Trophoblast cell (in vitro differentiated cells and primary cell): ENCODE measurements around the gene MYH15.

Source experiments
- DNase-seq, 2 donors: peaks; one replicate each; pipeline ENCODE4 v3.0.0-alpha.2; 2016
- H2AFZ ChIP-seq: 2 replicates; pipeline ENCODE4 v1.6.1; 2013; ENCODE audit warnings: low read length, moderate library complexity, mild to moderate bottlenecking; ENCODE audit not compliant: insufficient read depth, poor library complexity
- H2AK5ac ChIP-seq: 2 replicates; pipeline ENCODE4 v1.6.1; 2013; ENCODE audit warnings: mild to moderate bottlenecking, low read length
- H2BK120ac ChIP-seq: 2 replicates; pipeline ENCODE4 v1.6.1; 2013; ENCODE audit warnings: low read length, mild to moderate bottlenecking, moderate library complexity; ENCODE audit not compliant: insufficient read depth, poor library complexity
- H2BK12ac ChIP-seq: 2 replicates; pipeline ENCODE4 v1.6.1; 2013; ENCODE audit warnings: mild to moderate bottlenecking, low read length, moderate library complexity
- H2BK5ac ChIP-seq: 2 replicates; pipeline ENCODE4 v1.6.1; 2013; ENCODE audit warnings: low read length, low read depth, moderate library complexity, mild to moderate bottlenecking; ENCODE audit not compliant: poor library complexity
- H3K14ac ChIP-seq: 2 replicates; pipeline ENCODE4 v1.6.1; 2013; ENCODE audit warnings: mild to moderate bottlenecking, low read length
- H3K18ac ChIP-seq: 2 replicates; pipeline ENCODE4 v1.6.1; 2013; ENCODE audit warnings: mild to moderate bottlenecking, low read length
- H3K23ac ChIP-seq: 2 replicates; pipeline ENCODE4 v1.6.1; 2013; ENCODE audit warnings: low read length
- H3K27ac ChIP-seq: 2 replicates; pipeline ENCODE4 v1.5.1; 2013; ENCODE audit warnings: low read depth, mild to moderate bottlenecking, inconsistent platforms, low read length, moderate library complexity
- H3K27me3 ChIP-seq: 2 replicates; pipeline ENCODE4 v1.6.1; 2013; ENCODE audit warnings: inconsistent platforms, mild to moderate bottlenecking, low read length, moderate library complexity; ENCODE audit not compliant: insufficient read depth
- H3K36me3 ChIP-seq, 2 experiments: 1 replicate in 1 of 2; 2 replicates in 1 of 2; pipeline ENCODE4 v1.6.1; 2013; ENCODE audit warnings: low read length in 2 of 2, mild to moderate bottlenecking in 2 of 2, moderate library complexity in 1 of 2; ENCODE audit not compliant: insufficient read depth in 2 of 2, control insufficient read depth in 1 of 2
- H3K4ac ChIP-seq: 2 replicates; pipeline ENCODE4 v1.6.1; 2013; ENCODE audit warnings: low read depth, mild to moderate bottlenecking, low read length, moderate library complexity
- H3K4me1 ChIP-seq, 2 experiments: 1 replicate in 1 of 2; 2 replicates in 1 of 2; pipeline ENCODE4 v1.6.1; 2013; ENCODE audit warnings: low read length in 2 of 2, mild to moderate bottlenecking in 2 of 2, moderate library complexity in 1 of 2; ENCODE audit not compliant: insufficient read depth in 2 of 2, control insufficient read depth in 1 of 2
- H3K4me2 ChIP-seq: 2 replicates; pipeline ENCODE4 v1.6.1; 2013; ENCODE audit warnings: inconsistent platforms, mild to moderate bottlenecking, low read length, moderate library complexity
- H3K4me3 ChIP-seq: 2 replicates; pipeline ENCODE4 v1.5.1; 2013; ENCODE audit warnings: mild to moderate bottlenecking, low read depth, low read length, inconsistent platforms
- H3K79me1 ChIP-seq: one replicate; pipeline ENCODE4 v1.6.1; 2013; ENCODE audit warnings: low read length
- H3K79me2 ChIP-seq: 2 replicates; pipeline ENCODE4 v1.6.1; 2013; ENCODE audit warnings: low read length, mild to moderate bottlenecking; ENCODE audit not compliant: control insufficient read depth, insufficient read depth, poor library complexity
- H3K9ac ChIP-seq: 2 replicates; pipeline ENCODE4 v1.6.1; 2013; ENCODE audit warnings: mild to moderate bottlenecking, low read length
- H3K9me3 ChIP-seq: 2 replicates; pipeline ENCODE4 v1.6.1; 2013; ENCODE audit warnings: low read depth, mild to moderate bottlenecking, control low read depth, inconsistent platforms, low read length; ENCODE audit not compliant: insufficient read depth
- H4K12ac ChIP-seq: 2 replicates; pipeline ENCODE4 v1.6.1; 2013; ENCODE audit warnings: low read depth, mild to moderate bottlenecking, low read length, moderate library complexity
- H4K8ac ChIP-seq: 2 replicates; pipeline ENCODE4 v1.6.1; 2013; ENCODE audit warnings: low read depth, mild to moderate bottlenecking, low read length, moderate library complexity
- H4K91ac ChIP-seq: one replicate; pipeline ENCODE4 v1.6.1; 2013; ENCODE audit warnings: low read depth, mild to moderate bottlenecking, low read length, moderate library complexity
- WGBS: extraction: QIAGEN DNeasy Blood & Tissue Kit; methylation state at CpG from one replicate; pipeline ENCODE4 v1.1.7; 2013; ENCODE audit warnings: missing lambda C conversion rate; ENCODE audit not compliant: insufficient read length, insufficient coverage; ENCODE audit errors: extremely low coverage; 5-methylcytosine and 5-hydroxymethylcytosine counted together

Gene MYH15

DNA sequence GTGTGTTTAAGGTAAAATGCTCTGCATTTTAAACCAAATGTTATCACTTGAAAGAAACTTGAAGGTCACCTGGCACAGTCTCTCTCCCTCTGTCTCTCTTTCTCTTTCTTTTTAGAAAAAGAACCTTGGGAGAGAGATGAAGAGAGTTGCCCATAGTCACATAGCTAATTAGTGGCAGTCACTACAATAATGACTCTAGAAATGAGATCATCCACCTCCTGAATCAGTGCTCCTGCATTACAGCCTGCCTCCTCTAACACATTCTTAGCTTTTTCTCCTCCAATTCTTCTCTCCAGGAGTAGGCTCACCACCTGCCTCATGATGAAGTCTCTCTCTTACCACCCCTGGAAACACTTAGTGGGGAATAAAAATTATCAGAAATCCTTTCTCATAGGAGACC lies 2.5 kb downstream of the MYH15 start:
- Histone ChIP-seq H3K4me2 (no peak overlapping the region), H3K36me3 (no peaks in the 10 kb centered on the region), H2AK5ac (no peak overlapping the region), H3K79me1 (peaks cover 2% of the 10 kb centered on the region), H3K9me3 (no peaks in the 10 kb centered on the region), H2BK120ac (no peak overlapping the region), H4K8ac (no peak overlapping the region), H3K23ac (no peak overlapping the region), H3K4me3 (no peak overlapping the region), H2AFZ (no peak overlapping the region), H4K91ac (no peak overlapping the region), H2BK5ac (no peak overlapping the region), H3K9ac (no peak overlapping the region), H3K18ac (no peak overlapping the region), H3K14ac (no peak overlapping the region), H3K4me1 (peaks cover 3 to 5% of the 10 kb centered on the region in 2 experiments), H3K79me2 (no peaks in the 10 kb centered on the region), H4K12ac (no peak overlapping the region), H3K27me3 (no peaks in the 10 kb centered on the region), H2BK12ac (no peak overlapping the region), H3K4ac (no peak overlapping the region), H3K27ac (no peak overlapping the region)
- no peak for DNase-seq

DNA sequence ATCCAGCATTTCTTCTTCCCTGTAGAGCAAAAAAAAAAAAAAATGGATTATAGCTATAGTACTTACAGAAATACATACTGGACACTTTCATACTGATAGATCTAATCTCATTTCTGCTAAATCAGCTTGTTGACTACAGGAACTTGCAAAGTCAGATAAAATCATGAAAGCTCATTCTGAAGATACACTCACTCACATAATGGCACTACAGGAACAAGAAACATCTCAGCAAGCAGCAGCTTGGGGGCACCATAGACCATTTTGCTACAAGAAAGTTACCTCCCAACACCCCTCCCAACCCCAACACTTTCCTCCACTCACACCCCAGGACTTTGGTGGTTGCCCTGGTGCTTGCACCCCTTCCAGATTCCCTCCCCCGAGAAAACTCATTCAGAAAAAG lies 4.6 kb downstream of the MYH15 start:
- H3K4me3 ChIP-seq, result no peak overlapping the region
- H2BK12ac ChIP-seq, result no peak overlapping the region
- no peak overlapping the region for H3K23ac ChIP-seq
- no peak for DNase-seq
- no peak overlapping the region for H3K27ac ChIP-seq
- H4K8ac ChIP-seq, result no peak overlapping the region
- H2AK5ac ChIP-seq, result no peak overlapping the region
- H3K4ac ChIP-seq, result no peak overlapping the region
- no peaks in the 10 kb centered on the region for H3K27me3 ChIP-seq
- no peaks in the 10 kb centered on the region for H3K9me3 ChIP-seq
- no peaks in the 10 kb centered on the region for H3K36me3 ChIP-seq
- no peak overlapping the region for H2BK5ac ChIP-seq
- H3K18ac ChIP-seq, result no peak overlapping the region
- H3K79me2 ChIP-seq, result no peaks in the 10 kb centered on the region
- H3K14ac ChIP-seq, result no peak overlapping the region
- H3K4me2 ChIP-seq, result no peak overlapping the region
- H2AFZ ChIP-seq, result no peak overlapping the region
- H2BK120ac ChIP-seq, result no peak overlapping the region
- H3K4me1 ChIP-seq, result peaks cover 3 to 5% of the 10 kb centered on the region in 2 experiments
- H3K9ac ChIP-seq, result no peak overlapping the region
- no CpG with 5 or more reads among the region's 1 CpG for WGBS
- H4K12ac ChIP-seq, result no peak overlapping the region
- no peak overlapping the region for H4K91ac ChIP-seq
- H3K79me1 ChIP-seq, result peaks cover 2% of the 10 kb centered on the region

DNA sequence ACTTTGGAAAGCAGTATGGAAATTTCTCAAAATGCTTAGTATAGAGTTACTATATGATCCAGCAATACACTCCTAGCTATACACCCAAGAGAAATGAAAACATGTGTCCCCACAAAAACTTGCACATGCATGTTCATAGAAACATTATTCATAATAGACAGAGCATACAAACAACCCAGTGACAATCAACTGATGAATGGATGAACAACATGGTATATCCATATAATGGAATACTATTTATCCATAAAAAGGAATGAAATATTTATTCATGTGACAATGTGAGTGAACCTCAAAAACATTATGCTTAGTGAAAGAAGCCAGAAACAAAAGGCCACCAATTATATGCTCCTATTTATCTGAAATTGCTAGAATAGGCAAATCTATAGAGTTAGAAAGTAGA lies 6.7 kb downstream of the MYH15 start:
- Histone ChIP-seq H3K27ac (no peak overlapping the region), H3K4me2 (no peak overlapping the region), H2AFZ (no peak overlapping the region), H3K4me3 (no peak overlapping the region), H3K18ac (no peak overlapping the region), H3K9ac (no peak overlapping the region), H2BK12ac (no peak overlapping the region), H2BK120ac (no peak overlapping the region), H3K36me3 (no peaks in the 10 kb centered on the region), H4K8ac (no peak overlapping the region), H4K91ac (no peak overlapping the region), H3K9me3 (no peaks in the 10 kb centered on the region), H3K4me1 (no peaks in the 10 kb centered on the region), H4K12ac (no peak overlapping the region), H3K79me2 (no peaks in the 10 kb centered on the region), H3K79me1 (no peaks in the 10 kb centered on the region), H3K14ac (no peak overlapping the region), H2AK5ac (no peak overlapping the region), H2BK5ac (no peak overlapping the region), H3K27me3 (no peaks in the 10 kb centered on the region), H3K4ac (no peak overlapping the region), H3K23ac (no peak overlapping the region)
- no peak for DNase-seq

GRCh38 chr3:108501535-108501934 lies 8.9 kb downstream of the MYH15 start:
- no peak overlapping the region for H3K27ac ChIP-seq
- no peaks in the 10 kb centered on the region for H3K79me1 ChIP-seq
- DNase-seq, result peak in 1 of 2 donors; percentile 29
- H3K9me3 ChIP-seq, result no peaks in the 10 kb centered on the region
- H3K27me3 ChIP-seq, result no peaks in the 10 kb centered on the region
- H3K4me3 ChIP-seq, result no peak overlapping the region
- no peak overlapping the region for H3K23ac ChIP-seq
- no peak overlapping the region for H3K18ac ChIP-seq
- H3K36me3 ChIP-seq, result no peaks in the 10 kb centered on the region
- no peaks in the 10 kb centered on the region for H3K4me1 ChIP-seq
- no peak overlapping the region for H2BK5ac ChIP-seq
- H3K9ac ChIP-seq, result no peak overlapping the region
- H3K14ac ChIP-seq, result no peak overlapping the region
- H4K12ac ChIP-seq, result no peak overlapping the region
- no peak overlapping the region for H4K8ac ChIP-seq
- H2BK12ac ChIP-seq, result no peak overlapping the region
- no peak overlapping the region for H4K91ac ChIP-seq
- H3K4me2 ChIP-seq, result no peak overlapping the region
- H3K79me2 ChIP-seq, result no peaks in the 10 kb centered on the region
- no peak overlapping the region for H2AK5ac ChIP-seq
- no peak overlapping the region for H3K4ac ChIP-seq
- H2AFZ ChIP-seq, result no peak overlapping the region
- no peak overlapping the region for H2BK120ac ChIP-seq
- WGBS, result no CpG with 5 or more reads among the region's 5 CpGs

- Histone ChIP-seq H3K4me2 (no peak overlapping the region), H2BK5ac (no peak overlapping the region), H3K79me1 (no peaks in the 10 kb centered on the region), H2AK5ac (no peak overlapping the region), H3K36me3 (no peaks in the 10 kb centered on the region), H3K4ac (no peak overlapping the region), H2AFZ (no peak overlapping the region), H3K27me3 (no peaks in the 10 kb centered on the region), H3K27ac (no peak overlapping the region), H4K8ac (no peak overlapping the region), H3K18ac (no peak overlapping the region), H3K79me2 (no peaks in the 10 kb centered on the region), H2BK120ac (no peak overlapping the region), H3K9me3 (no peaks in the 10 kb centered on the region), H2BK12ac (no peak overlapping the region), H3K9ac (no peak overlapping the region), H3K4me1 (no peaks in the 10 kb centered on the region), H4K12ac (no peak overlapping the region), H3K14ac (no peak overlapping the region), H4K91ac (no peak overlapping the region), H3K4me3 (no peak overlapping the region), H3K23ac (no peak overlapping the region)
- WGBS, result no CpG with 5 or more reads among the region's 1 CpG
- peak in 1 of 2 donors; percentile 26 for DNase-seq
Measured at GRCh38 chr3:108500728-108501127, 9.7 kb downstream of the MYH15 start.
